ENCODE measurements around the gene FNDC3A.
A peak's percentile ranks its signal among the peaks of the same experiment; 100 is the strongest.

DNA sequence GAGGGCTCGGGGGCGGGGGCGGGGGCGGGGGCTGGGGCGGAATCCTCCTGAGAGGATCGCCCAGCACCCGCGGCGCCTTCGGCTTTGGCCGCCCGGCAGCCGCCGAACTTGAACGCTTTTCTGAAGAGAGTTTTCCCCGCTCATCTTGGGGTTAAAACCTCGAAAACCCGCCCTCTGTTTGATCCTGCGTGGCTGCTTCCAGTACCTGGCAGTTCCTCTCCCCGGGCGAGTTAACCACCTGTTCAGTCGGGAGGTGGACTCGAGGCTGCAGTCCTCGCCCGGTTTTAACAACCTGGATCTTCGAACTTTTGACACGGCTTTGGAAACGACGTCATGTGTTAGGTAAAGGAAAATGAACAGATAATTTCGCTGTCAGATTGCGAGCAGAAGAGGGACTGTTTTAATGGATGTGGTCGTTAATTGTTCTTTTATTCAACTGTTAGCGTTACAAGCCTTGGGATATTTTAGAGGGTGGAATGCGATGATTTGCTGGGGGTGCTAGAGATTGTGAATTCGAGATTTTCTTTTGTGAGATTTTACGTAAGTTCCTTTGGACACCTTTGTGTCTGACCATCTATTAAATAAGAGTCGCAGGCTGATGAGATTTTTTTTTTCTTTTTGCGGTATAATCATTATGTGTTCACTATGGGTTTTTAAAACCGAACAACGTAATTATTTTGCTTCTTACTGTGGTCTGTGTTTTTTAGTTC is 1.0 kb downstream of the FNDC3A start:
- TF ChIP-seq CTCF (IDR thresholded peaks at IDR 0.05) = no peak
- TF ChIP-seq POLR2A (IDR thresholded peaks at IDR 0.05) = peak in 1 of 2 donors; percentile 7
